Testis (tissue), 3 donors: Measurements from ENCODE around the gene SLC37A1. TPM values are rescaled to one million over a fixed set of nuclear protein-coding genes. Genes with fewer than 3 reads are reported as not detected.
A peak's percentile ranks its signal among the peaks of the same experiment; 100 is the strongest.

Experiments
- DNase-seq: peaks from one replicate; pipeline ENCODE4 v3.0.0-alpha.2; 2019
- H3K27ac ChIP-seq, 2 donors: fragments of 200-600 bp; sonication (generic); one replicate each; pipeline ENCODE4 v1.5.1; 2019
- H3K27me3 ChIP-seq: fragments of 200-600 bp; sonication (generic); one replicate; pipeline ENCODE4 v1.5.1; 2019
- H3K36me3 ChIP-seq: fragments of 200-600 bp; sonication (generic); one replicate; pipeline ENCODE4 v1.5.1; 2017; ENCODE audit warnings: low read depth; ENCODE audit errors: missing control alignments
- H3K4me1 ChIP-seq: fragments of 200-600 bp; sonication (generic); one replicate; pipeline ENCODE4 v1.5.1; 2019
- H3K4me3 ChIP-seq, 2 donors: fragments of 200-600 bp; sonication (generic); one replicate each; pipeline ENCODE4 v1.5.1; 2017 to 2019
- H3K9me3 ChIP-seq: fragments of 200-600 bp; sonication (generic); one replicate; pipeline ENCODE4 v1.5.1; 2017
- POLR2A ChIP-seq: fragments of 450-650 bp; IDR thresholded peaks from one replicate; pipeline ENCODE4 v1.6.1; 2017; ENCODE audit warnings: antibody characterized with exemption, mild to moderate bottlenecking, moderate library complexity
- WGBS, 2 donors: methylation state at CpG; one replicate each; pipeline ENCODE4 v1.1.5; 2018; 5-methylcytosine and 5-hydroxymethylcytosine counted together
- intact Hi-C: fragments of 100-400 bp; cut with DNase I; formaldehyde crosslinking; loops from one replicate; pipeline ENCODE4 v1.15.1; 2023; ENCODE audit warnings: low total_unique reads
- polyA plus RNA-seq: library from polyadenylated mRNA; stranded (reverse); fragments of 350-450 nt; fragmentation: Illumina TruSeq; extraction: RNeasy Lipid Tissue Mini Kit (QIAGEN cat#74804); gene quantifications from one replicate; pipeline ENCODE4 v1.2.3, GENCODE V29; 2014; ENCODE audit warnings: low read depth, low replicate concordance; ENCODE audit not compliant: insufficient read depth
- total RNA-seq, 2 donors: library from RNA; depleted of rRNA; stranded (reverse); fragments of >200 nt; gene quantifications; one replicate each; pipeline ENCODE4 v1.2.3, GENCODE V29; 2016
- TF ChIP-seq, protein P1 (sequence below), 3 experiments: fragments of 450-650 bp in 2 of 3; fragments of 200-600 bp in 1 of 3; sonication (generic) in 1 of 3; IDR thresholded peaks; one replicate each; pipeline ENCODE4 v1.5.1; 2016 to 2019; ENCODE audit warnings: antibody characterized with exemption in 3 of 3, mild to moderate bottlenecking in 2 of 3, moderate library complexity in 1 of 3

SLC37A1 gene
- total and polyA plus RNA-seq, 3 donors from 2014 or later, result 22.6 to 48.3 (median 24.3) TPM

DNA sequence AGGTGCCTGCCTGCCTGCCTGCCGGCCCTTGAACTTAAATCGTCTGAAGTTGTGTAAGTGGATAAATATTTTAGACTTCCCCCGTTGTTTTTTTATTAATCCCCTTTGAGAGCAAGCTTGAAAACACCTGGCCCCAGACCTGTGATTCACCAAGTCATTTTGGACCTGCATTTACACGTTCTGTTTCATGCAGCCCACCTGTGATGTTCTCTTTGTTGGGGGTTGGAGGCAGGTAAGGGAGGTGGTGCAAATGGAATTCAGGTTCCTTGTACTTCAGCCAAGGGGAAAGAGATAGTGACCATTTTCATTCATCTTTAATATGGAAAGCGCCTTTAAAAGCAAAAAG is 1.2 kb downstream of the SLC37A1 start:
- Histone ChIP-seq H3K9me3 (no peaks in the 10 kb centered on the region), H3K27me3 (no peaks in the 10 kb centered on the region), H3K4me3 (peak overlapping the region; percentile 70 to 82), H3K36me3 (no peaks in the 10 kb centered on the region), H3K27ac (peak overlapping the region in 1 of 2 donors; percentile 73), H3K4me1 (no peaks in the 10 kb centered on the region)
- 20% methylated on average over 5 of the region's 5 CpGs for WGBS, 2 donors
- intact Hi-C loops, result no loop called here
- TF ChIP-seq POLR2A, result no peak
- TF ChIP-seq, protein P1, sequence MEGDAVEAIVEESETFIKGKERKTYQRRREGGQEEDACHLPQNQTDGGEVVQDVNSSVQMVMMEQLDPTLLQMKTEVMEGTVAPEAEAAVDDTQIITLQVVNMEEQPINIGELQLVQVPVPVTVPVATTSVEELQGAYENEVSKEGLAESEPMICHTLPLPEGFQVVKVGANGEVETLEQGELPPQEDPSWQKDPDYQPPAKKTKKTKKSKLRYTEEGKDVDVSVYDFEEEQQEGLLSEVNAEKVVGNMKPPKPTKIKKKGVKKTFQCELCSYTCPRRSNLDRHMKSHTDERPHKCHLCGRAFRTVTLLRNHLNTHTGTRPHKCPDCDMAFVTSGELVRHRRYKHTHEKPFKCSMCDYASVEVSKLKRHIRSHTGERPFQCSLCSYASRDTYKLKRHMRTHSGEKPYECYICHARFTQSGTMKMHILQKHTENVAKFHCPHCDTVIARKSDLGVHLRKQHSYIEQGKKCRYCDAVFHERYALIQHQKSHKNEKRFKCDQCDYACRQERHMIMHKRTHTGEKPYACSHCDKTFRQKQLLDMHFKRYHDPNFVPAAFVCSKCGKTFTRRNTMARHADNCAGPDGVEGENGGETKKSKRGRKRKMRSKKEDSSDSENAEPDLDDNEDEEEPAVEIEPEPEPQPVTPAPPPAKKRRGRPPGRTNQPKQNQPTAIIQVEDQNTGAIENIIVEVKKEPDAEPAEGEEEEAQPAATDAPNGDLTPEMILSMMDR (IDR thresholded peaks at IDR 0.05), result no peak
- no peak for DNase-seq

DNA sequence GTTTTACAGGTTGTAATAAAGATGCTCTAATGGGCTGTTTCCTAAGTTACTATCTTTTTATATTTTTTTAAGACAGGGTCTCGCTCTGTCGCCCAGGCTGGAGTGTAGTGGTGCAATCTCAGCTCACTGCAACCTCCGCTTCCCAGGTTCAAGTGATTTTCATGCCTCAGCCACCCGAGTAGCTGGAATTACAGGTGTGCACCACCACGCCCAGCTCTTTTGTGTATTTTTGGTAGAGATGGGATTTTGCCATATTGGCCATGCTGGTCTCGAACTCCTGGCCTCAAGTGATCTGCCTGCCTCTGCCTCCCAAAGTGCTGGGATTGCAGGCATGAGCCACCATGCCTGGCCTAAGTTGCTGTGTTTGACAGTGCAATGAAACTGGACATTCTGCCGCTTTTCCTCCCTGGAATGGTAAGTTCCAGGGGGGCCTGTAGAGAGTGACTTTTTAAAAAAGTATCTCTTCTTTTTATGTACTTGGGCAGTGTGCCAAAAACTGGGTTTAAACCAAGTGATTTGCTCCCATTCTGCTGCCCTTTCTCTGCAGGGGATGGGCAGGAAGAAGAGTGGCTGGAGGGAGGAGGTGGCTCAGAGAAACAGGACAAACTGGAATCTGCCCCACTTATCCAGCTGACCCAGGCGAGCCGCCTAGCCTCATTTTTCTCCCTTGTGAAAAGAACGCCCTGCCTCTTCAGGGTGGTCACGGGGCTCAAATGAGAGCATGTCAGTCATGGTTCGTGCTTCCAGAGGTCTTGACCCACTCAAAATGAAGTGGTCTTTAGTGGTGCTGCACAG is 2.3 kb downstream of the SLC37A1 start:
- H3K27ac ChIP-seq, result no peak overlapping the region
- no peaks in the 10 kb centered on the region for H3K9me3 ChIP-seq
- H3K4me3 ChIP-seq, result no peak overlapping the region
- no peak for DNase-seq
- WGBS, 2 donors, result 89 to 90% methylated on average over 12 of the region's 12 CpGs
- H3K36me3 ChIP-seq, result no peaks in the 10 kb centered on the region
- no peak for TF ChIP-seq POLR2A
- TF ChIP-seq, protein P1 (IDR thresholded peaks at IDR 0.05), result no peak
- intact Hi-C loops, result no loop called here
- H3K4me1 ChIP-seq, result no peaks in the 10 kb centered on the region
- no peaks in the 10 kb centered on the region for H3K27me3 ChIP-seq

DNA sequence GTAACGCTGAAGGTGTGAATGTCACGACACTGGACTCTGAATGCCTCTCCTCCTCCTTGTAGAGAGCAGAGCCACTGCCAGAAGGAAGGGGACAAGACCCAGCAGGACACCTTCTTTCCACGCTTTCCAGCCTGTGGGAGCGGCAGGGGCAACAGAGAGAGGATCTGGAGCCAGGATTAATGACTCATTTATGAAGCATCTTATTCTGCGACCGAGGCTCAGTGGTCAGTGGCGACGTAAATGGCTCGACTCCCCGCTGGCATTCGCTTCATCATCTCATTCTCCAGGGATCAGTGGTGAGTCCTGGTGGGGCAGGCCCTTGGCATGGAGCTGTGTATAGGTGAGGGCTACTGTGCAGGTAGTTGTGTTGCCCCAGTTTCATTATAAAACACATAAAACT is 4.6 kb downstream of the SLC37A1 start:
- Histone ChIP-seq H3K27me3 (no peaks in the 10 kb centered on the region), H3K4me1 (no peaks in the 10 kb centered on the region), H3K4me3 (no peak overlapping the region), H3K36me3 (no peaks in the 10 kb centered on the region), H3K9me3 (no peaks in the 10 kb centered on the region), H3K27ac (no peak overlapping the region)
- WGBS, 2 donors, result 87 to 88% methylated on average over 11 of the region's 11 CpGs
- intact Hi-C loops, result no loop called here
- DNase-seq, result no peak
- TF ChIP-seq, protein P1 (IDR thresholded peaks at IDR 0.05), result no peak
- TF ChIP-seq POLR2A, result no peak

DNA sequence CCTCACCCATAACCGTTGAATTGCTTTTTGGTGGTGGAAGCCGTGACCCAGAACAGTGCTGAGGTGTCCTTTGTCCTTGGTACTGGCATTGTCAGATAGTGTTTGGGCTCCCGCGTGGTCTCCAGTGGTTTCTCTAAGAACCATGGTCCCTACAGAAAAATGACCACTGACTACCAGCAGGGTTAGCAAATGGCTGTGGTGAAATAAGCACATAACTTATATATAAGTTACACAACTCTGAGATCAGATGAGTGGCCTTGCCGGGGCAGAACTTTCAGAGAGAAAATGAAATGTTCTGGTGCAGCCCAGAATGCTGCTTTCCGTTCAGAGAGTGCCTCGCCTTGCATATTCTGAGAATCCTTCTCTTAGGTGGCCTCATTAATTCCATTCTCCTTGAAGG is 5.0 kb downstream of the SLC37A1 start:
- whole genome bisulfite sequencing, 2 donors, result 94 to 95% methylated on average over 7 of the region's 7 CpGs
- DNase-seq, result no peak
- no peak overlapping the region for H3K4me3 ChIP-seq
- TF ChIP-seq, protein P1 (IDR thresholded peaks at IDR 0.05), result no peak
- TF ChIP-seq POLR2A, result no peak
- intact Hi-C loops, result no loop called here
- no peaks in the 10 kb centered on the region for H3K4me1 ChIP-seq
- H3K9me3 ChIP-seq, result no peaks in the 10 kb centered on the region
- H3K27ac ChIP-seq, result no peak overlapping the region
- H3K36me3 ChIP-seq, result no peaks in the 10 kb centered on the region
- H3K27me3 ChIP-seq, result no peaks in the 10 kb centered on the region

DNA sequence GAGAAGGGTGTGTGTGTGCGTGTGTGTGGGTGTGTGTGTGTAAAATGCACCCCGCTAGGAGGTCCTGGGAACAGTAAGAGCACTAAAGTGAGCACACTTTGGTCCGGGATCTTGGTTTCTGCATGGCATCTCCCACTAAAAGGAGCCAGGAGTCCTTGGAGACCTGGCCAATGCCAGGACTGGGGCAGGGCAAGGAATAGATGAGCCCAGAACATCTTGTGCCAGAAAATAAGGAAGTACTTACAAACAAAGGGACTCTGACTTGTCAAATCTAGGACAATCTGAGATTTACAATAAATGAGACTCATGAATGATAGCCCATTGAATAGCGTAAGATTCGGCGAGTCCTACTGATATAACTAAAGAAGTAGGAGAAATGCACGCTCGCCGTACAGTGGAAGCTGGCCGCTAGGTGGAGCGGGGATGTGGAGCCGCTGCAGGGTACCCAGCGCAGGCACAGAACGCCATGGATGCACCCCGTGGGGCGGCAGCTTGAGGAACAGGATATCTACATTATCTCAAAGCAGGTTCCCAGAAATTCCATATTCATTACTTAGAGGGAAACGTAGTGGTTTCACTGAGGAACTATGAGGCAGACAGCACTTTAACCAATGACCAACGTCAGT is 7.1 kb downstream of the SLC37A1 start:
- WGBS, 2 donors, result 81 to 83% methylated on average over 18 of the region's 18 CpGs
- Histone ChIP-seq H3K27ac (no peak overlapping the region), H3K36me3 (no peaks in the 10 kb centered on the region), H3K4me1 (peaks cover 13% of the 10 kb centered on the region), H3K4me3 (no peak overlapping the region), H3K27me3 (no peaks in the 10 kb centered on the region), H3K9me3 (no peaks in the 10 kb centered on the region)
- intact Hi-C loops, result no loop called here
- no peak for TF ChIP-seq POLR2A
- TF ChIP-seq, protein P1 (IDR thresholded peaks at IDR 0.05), result no peak
- DNase-seq, result no peak
